Vagina (tissue), 2 donors: ENCODE results near the gene GALNT9.

Experiments used
- CTCF ChIP-seq, 3 experiments: fragments of 450-650 bp in 2 of 3; fragments of 200-600 bp in 1 of 3; sonication (generic) in 1 of 3; IDR thresholded peaks; one replicate each; pipeline ENCODE4 v1.5.1; 2017 to 2019; ENCODE audit warnings: antibody characterized with exemption in 3 of 3, mild to moderate bottlenecking in 2 of 3, moderate library complexity in 2 of 3
- POLR2A ChIP-seq, 2 donors: fragments of 450-650 bp; IDR thresholded peaks; one replicate each; pipeline ENCODE4 v1.6.1; 2017; ENCODE audit warnings: antibody characterized with exemption in 2 of 2, mild to moderate bottlenecking in 2 of 2, moderate library complexity in 2 of 2
- POLR2AphosphoS5 ChIP-seq, 2 donors: sonication (generic); formaldehyde crosslinking; IDR thresholded peaks; one replicate each; pipeline ENCODE4 v1.9.0; 2017; ENCODE audit warnings: antibody characterized with exemption in 2 of 2, mild to moderate bottlenecking in 2 of 2, low read depth in 1 of 2; ENCODE audit not compliant: insufficient read depth in 1 of 2

DNA sequence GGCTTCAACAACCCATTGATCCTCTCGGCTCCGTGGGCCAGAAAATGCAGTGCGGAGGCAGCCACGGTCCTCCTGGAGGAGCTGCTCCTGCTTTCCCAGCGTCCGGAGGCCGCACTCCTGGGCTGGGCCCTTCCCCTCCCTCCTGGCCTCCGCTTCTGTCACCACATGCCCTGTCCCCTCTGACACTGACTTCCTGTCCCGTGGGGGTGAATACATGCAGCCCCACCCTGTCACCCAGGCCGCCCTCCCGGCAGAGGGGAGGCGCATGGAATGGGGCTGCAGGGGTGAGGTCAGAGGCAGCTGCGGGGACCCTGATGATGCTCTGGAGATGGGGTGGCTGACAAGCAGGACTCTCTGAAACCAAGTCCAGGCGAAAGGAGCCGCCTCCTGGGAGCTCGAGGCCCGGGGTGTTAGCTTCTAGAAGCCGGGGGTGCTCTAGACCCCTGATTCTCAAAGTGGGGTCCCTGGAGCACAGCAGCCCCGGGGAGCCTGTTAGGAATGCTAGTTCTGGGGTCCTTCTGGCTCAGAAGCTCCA lies 152.9 kb downstream of the GALNT9 start:
- TF ChIP-seq CTCF (IDR thresholded peaks at IDR 0.05) = no peak
- TF ChIP-seq POLR2A (IDR thresholded peaks at IDR 0.05) = no peak
- no peak for TF ChIP-seq POLR2AphosphoS5 (IDR thresholded peaks at IDR 0.05; ENCODE audit: insufficient read depth in 1 of 2, low read depth in 1 of 2)
